HG02759 (cell line): ENCODE results near the gene HSDL1.

Experiments used
- ATAC-seq: cut with Tn5 transposase; IDR thresholded peaks from one replicate; pipeline ENCODE4 v1.9.1; 2021; ENCODE audit warnings: mild to moderate bottlenecking, moderate library complexity; ENCODE audit not compliant: unreplicated experiment

Gene HSDL1

GRCh38 chr16:84110527-84110926 is 34.5 kb downstream of the HSDL1 start:
- no peak for ATAC-seq

- ATAC-seq = no peak
Observed at GRCh38 chr16:84109598-84110335, 35.2 kb downstream of the HSDL1 start.

GRCh38 chr16:84107921-84108320 is 37.1 kb downstream of the HSDL1 start:
- no peak for ATAC-seq

- ATAC-seq = no peak
Observed at GRCh38 chr16:84105948-84106740, 38.8 kb downstream of the HSDL1 start.

- no peak for ATAC-seq
Observed at GRCh38 chr16:84105301-84105815, 39.6 kb downstream of the HSDL1 start.

- ATAC-seq = no peak
Observed at GRCh38 chr16:84104231-84104630, 40.7 kb downstream of the HSDL1 start.

GRCh38 chr16:84103678-84104077 is 41.3 kb downstream of the HSDL1 start:
- no peak for ATAC-seq

- ATAC-seq = no peak
Observed at GRCh38 chr16:84098939-84099338, 46.0 kb downstream of the HSDL1 start.

- no peak for ATAC-seq
Observed at GRCh38 chr16:84096447-84097005, 48.5 kb downstream of the HSDL1 start.

GRCh38 chr16:84095466-84095865 is 49.5 kb downstream of the HSDL1 start:
- no peak for ATAC-seq

GRCh38 chr16:84093879-84094270 is 51.1 kb downstream of the HSDL1 start:
- no peak for ATAC-seq

- ATAC-seq = no peak
Observed at GRCh38 chr16:84093120-84093878, 51.7 kb downstream of the HSDL1 start.

- no peak for ATAC-seq
Observed at GRCh38 chr16:84091460-84091859, 53.5 kb downstream of the HSDL1 start.

GRCh38 chr16:84090211-84090610 is 54.8 kb downstream of the HSDL1 start:
- no peak for ATAC-seq

- peak; percentile 89 for ATAC-seq
Observed at GRCh38 chr16:84088695-84089395, 56.1 kb downstream of the HSDL1 start.

GRCh38 chr16:84087466-84088151 is 57.4 kb downstream of the HSDL1 start:
- ATAC-seq = no peak

- ATAC-seq = no peak
Observed at GRCh38 chr16:84087001-84087400, 58.0 kb downstream of the HSDL1 start.

- no peak for ATAC-seq
Observed at GRCh38 chr16:84086341-84086740, 58.6 kb downstream of the HSDL1 start.

GRCh38 chr16:84085773-84086172 is 59.2 kb downstream of the HSDL1 start:
- ATAC-seq = no peak

- no peak for ATAC-seq
Observed at GRCh38 chr16:84085271-84085667, 59.7 kb downstream of the HSDL1 start.
